ENCODE results near the gene BDH1.

BDH1 gene

GRCh38 chr3:197539651-197540051 lies 16.1 kb downstream of the BDH1 start:
- H3K9me3 ChIP-seq (ENCODE audit: control insufficient read depth, low read length): no peaks in the 10 kb centered on the region
- H3K4me3 ChIP-seq (ENCODE audit: insufficient read depth, low read depth, low read length): no peak overlapping the region
- H3K4me1 ChIP-seq (ENCODE audit: control insufficient read depth, insufficient read depth, low read length): no peaks in the 10 kb centered on the region
- no peak overlapping the region for H3K27ac ChIP-seq (ENCODE audit: insufficient read depth, low read depth, low read length, poor library complexity, severe bottlenecking)
- no peaks in the 10 kb centered on the region for H3K27me3 ChIP-seq (ENCODE audit: control insufficient read depth, insufficient read depth, low read length, poor library complexity, severe bottlenecking)
- H3K36me3 ChIP-seq (ENCODE audit: control insufficient read depth, insufficient read depth, low read length): no peaks in the 10 kb centered on the region
- WGBS, 2 experiments: 88 to 92% methylated on average over 6 of the region's 6 CpGs

GRCh38 chr3:197533927-197534725 lies 21.6 kb downstream of the BDH1 start:
- H3K27ac ChIP-seq (ENCODE audit: insufficient read depth, low read depth, low read length, poor library complexity, severe bottlenecking): no peak overlapping the region
- no peaks in the 10 kb centered on the region for H3K9me3 ChIP-seq (ENCODE audit: control insufficient read depth, low read length)
- WGBS, 2 experiments: 86 to 89% methylated on average over 5 to 6 of the region's 6 CpGs
- H3K36me3 ChIP-seq (ENCODE audit: control insufficient read depth, insufficient read depth, low read length): no peaks in the 10 kb centered on the region
- H3K4me3 ChIP-seq (ENCODE audit: insufficient read depth, low read depth, low read length): no peak overlapping the region
- no peaks in the 10 kb centered on the region for H3K27me3 ChIP-seq (ENCODE audit: control insufficient read depth, insufficient read depth, low read length, poor library complexity, severe bottlenecking)
- no peaks in the 10 kb centered on the region for H3K4me1 ChIP-seq (ENCODE audit: control insufficient read depth, insufficient read depth, low read length)

- no peak overlapping the region for H3K4me3 ChIP-seq (ENCODE audit: insufficient read depth, low read depth, low read length)
- no peaks in the 10 kb centered on the region for H3K36me3 ChIP-seq (ENCODE audit: control insufficient read depth, insufficient read depth, low read length)
- H3K27me3 ChIP-seq (ENCODE audit: control insufficient read depth, insufficient read depth, low read length, poor library complexity, severe bottlenecking): no peaks in the 10 kb centered on the region
- no peaks in the 10 kb centered on the region for H3K9me3 ChIP-seq (ENCODE audit: control insufficient read depth, low read length)
- no peak overlapping the region for H3K27ac ChIP-seq (ENCODE audit: insufficient read depth, low read depth, low read length, poor library complexity, severe bottlenecking)
- no peaks in the 10 kb centered on the region for H3K4me1 ChIP-seq (ENCODE audit: control insufficient read depth, insufficient read depth, low read length)
- WGBS, 2 experiments: 94% methylated on average over 10 of the region's 10 CpGs
Measured at GRCh38 chr3:197533396-197533795, 22.4 kb downstream of the BDH1 start.

- Histone ChIP-seq H3K36me3 (ENCODE audit: control insufficient read depth, insufficient read depth, low read length) (no peaks in the 10 kb centered on the region), H3K27ac (ENCODE audit: insufficient read depth, low read depth, low read length, poor library complexity, severe bottlenecking) (no peak overlapping the region), H3K27me3 (ENCODE audit: control insufficient read depth, insufficient read depth, low read length, poor library complexity, severe bottlenecking) (no peaks in the 10 kb centered on the region), H3K4me1 (ENCODE audit: control insufficient read depth, insufficient read depth, low read length) (no peaks in the 10 kb centered on the region), H3K4me3 (ENCODE audit: insufficient read depth, low read depth, low read length) (no peak overlapping the region), H3K9me3 (ENCODE audit: control insufficient read depth, low read length) (no peaks in the 10 kb centered on the region)
- WGBS, 2 experiments: 92 to 97% methylated on average over 3 of the region's 3 CpGs
Measured at GRCh38 chr3:197532388-197532787, 23.4 kb downstream of the BDH1 start.

GRCh38 chr3:197528190-197528589 lies 27.6 kb downstream of the BDH1 start:
- WGBS, 2 experiments: 91 to 93% methylated on average over 6 of the region's 6 CpGs
- Histone ChIP-seq H3K9me3 (ENCODE audit: control insufficient read depth, low read length) (no peaks in the 10 kb centered on the region), H3K4me3 (ENCODE audit: insufficient read depth, low read depth, low read length) (no peak overlapping the region), H3K4me1 (ENCODE audit: control insufficient read depth, insufficient read depth, low read length) (no peaks in the 10 kb centered on the region), H3K27me3 (ENCODE audit: control insufficient read depth, insufficient read depth, low read length, poor library complexity, severe bottlenecking) (no peaks in the 10 kb centered on the region), H3K27ac (ENCODE audit: insufficient read depth, low read depth, low read length, poor library complexity, severe bottlenecking) (no peak overlapping the region), H3K36me3 (ENCODE audit: control insufficient read depth, insufficient read depth, low read length) (no peaks in the 10 kb centered on the region)

- H3K4me1 ChIP-seq (ENCODE audit: control insufficient read depth, insufficient read depth, low read length): no peaks in the 10 kb centered on the region
Measured at GRCh38 chr3:197527569-197527968, 28.2 kb downstream of the BDH1 start.

GRCh38 chr3:197525706-197526105 lies 30.1 kb downstream of the BDH1 start:
- Histone ChIP-seq H3K36me3 (ENCODE audit: control insufficient read depth, insufficient read depth, low read length) (no peaks in the 10 kb centered on the region), H3K4me3 (ENCODE audit: insufficient read depth, low read depth, low read length) (no peak overlapping the region), H3K4me1 (ENCODE audit: control insufficient read depth, insufficient read depth, low read length) (peaks cover 14% of the 10 kb centered on the region), H3K9me3 (ENCODE audit: control insufficient read depth, low read length) (no peaks in the 10 kb centered on the region), H3K27ac (ENCODE audit: insufficient read depth, low read depth, low read length, poor library complexity, severe bottlenecking) (no peak overlapping the region), H3K27me3 (ENCODE audit: control insufficient read depth, insufficient read depth, low read length, poor library complexity, severe bottlenecking) (no peaks in the 10 kb centered on the region)
- 85 to 89% methylated on average over 5 of the region's 5 CpGs for WGBS, 2 experiments

More at GRCh38 chr3:197527569-197527968, 28.2 kb downstream of the BDH1 start:
- Histone ChIP-seq H3K27me3 (ENCODE audit: control insufficient read depth, insufficient read depth, low read length, poor library complexity, severe bottlenecking) (no peaks in the 10 kb centered on the region), H3K27ac (ENCODE audit: insufficient read depth, low read depth, low read length, poor library complexity, severe bottlenecking) (no peak overlapping the region), H3K9me3 (ENCODE audit: control insufficient read depth, low read length) (no peaks in the 10 kb centered on the region), H3K4me3 (ENCODE audit: insufficient read depth, low read depth, low read length) (no peak overlapping the region), H3K36me3 (ENCODE audit: control insufficient read depth, insufficient read depth, low read length) (no peaks in the 10 kb centered on the region)
- 92% methylated on average over 5 of the region's 5 CpGs for WGBS, 2 experiments

GRCh38 chr3:197524128-197524527 lies 31.6 kb downstream of the BDH1 start:
- Histone ChIP-seq H3K27me3 (ENCODE audit: control insufficient read depth, insufficient read depth, low read length, poor library complexity, severe bottlenecking) (no peaks in the 10 kb centered on the region), H3K9me3 (ENCODE audit: control insufficient read depth, low read length) (no peaks in the 10 kb centered on the region), H3K27ac (ENCODE audit: insufficient read depth, low read depth, low read length, poor library complexity, severe bottlenecking) (no peak overlapping the region), H3K36me3 (ENCODE audit: control insufficient read depth, insufficient read depth, low read length) (no peaks in the 10 kb centered on the region), H3K4me3 (ENCODE audit: insufficient read depth, low read depth, low read length) (no peak overlapping the region), H3K4me1 (ENCODE audit: control insufficient read depth, insufficient read depth, low read length) (peaks cover 20% of the 10 kb centered on the region)
- 94% methylated on average over 8 of the region's 8 CpGs for WGBS, 2 experiments

- Histone ChIP-seq H3K36me3 (ENCODE audit: control insufficient read depth, insufficient read depth, low read length) (no peaks in the 10 kb centered on the region), H3K27me3 (ENCODE audit: control insufficient read depth, insufficient read depth, low read length, poor library complexity, severe bottlenecking) (no peaks in the 10 kb centered on the region), H3K4me3 (ENCODE audit: insufficient read depth, low read depth, low read length) (no peak overlapping the region), H3K4me1 (ENCODE audit: control insufficient read depth, insufficient read depth, low read length) (peaks cover 20% of the 10 kb centered on the region), H3K9me3 (ENCODE audit: control insufficient read depth, low read length) (no peaks in the 10 kb centered on the region), H3K27ac (ENCODE audit: insufficient read depth, low read depth, low read length, poor library complexity, severe bottlenecking) (no peak overlapping the region)
- 90 to 91% methylated on average over 14 of the region's 14 CpGs for WGBS, 2 experiments
Measured at GRCh38 chr3:197523526-197523925, 32.2 kb downstream of the BDH1 start.

- no peaks in the 10 kb centered on the region for H3K27me3 ChIP-seq (ENCODE audit: control insufficient read depth, insufficient read depth, low read length, poor library complexity, severe bottlenecking)
- no peaks in the 10 kb centered on the region for H3K36me3 ChIP-seq (ENCODE audit: control insufficient read depth, insufficient read depth, low read length)
- 90 to 91% methylated on average over 5 of the region's 5 CpGs for WGBS, 2 experiments
- H3K4me3 ChIP-seq (ENCODE audit: insufficient read depth, low read depth, low read length): no peak overlapping the region
- no peaks in the 10 kb centered on the region for H3K9me3 ChIP-seq (ENCODE audit: control insufficient read depth, low read length)
- peaks cover 20% of the 10 kb centered on the region for H3K4me1 ChIP-seq (ENCODE audit: control insufficient read depth, insufficient read depth, low read length)
- no peak overlapping the region for H3K27ac ChIP-seq (ENCODE audit: insufficient read depth, low read depth, low read length, poor library complexity, severe bottlenecking)
Measured at GRCh38 chr3:197522881-197523441, 32.8 kb downstream of the BDH1 start.

Data from ectodermal cell (in vitro differentiated cells).